Retinal pigment epithelial cell (primary cell): ENCODE measurements around the gene NSD1.

Experiments
- DNase-seq: peaks from one replicate; pipeline ENCODE4 v3.0.0-alpha.2; 2010; ENCODE audit warnings: low read depth
- H3K4me3 ChIP-seq: 2 replicates; pipeline ENCODE4 v1.5.1; 2011; ENCODE audit warnings: mild to moderate bottlenecking, low read length, control low read depth, moderate library complexity
- CTCF ChIP-seq: conservative IDR thresholded peaks from 2 replicates; pipeline ENCODE4 v1.5.1; 2011; ENCODE audit warnings: low read depth, low read length, control low read depth, inconsistent platforms

The NSD1 gene

GRCh38 chr5:177094224-177095087, 39.1 kb upstream of the NSD1 start:
- no peak for DNase-seq

GRCh38 chr5:177095088-177095669, 38.4 kb upstream of the NSD1 start:
- no peak overlapping the region for H3K4me3 ChIP-seq
- DNase-seq: no peak
- TF ChIP-seq CTCF: no peak

More at GRCh38 chr5:177094224-177095087, 39.1 kb upstream of the NSD1 start:
- no peak for TF ChIP-seq CTCF
- no peak overlapping the region for H3K4me3 ChIP-seq

- no peak for DNase-seq
- TF ChIP-seq CTCF: no peak
- H3K4me3 ChIP-seq: no peak overlapping the region
Measured at GRCh38 chr5:177096162-177097015, 37.2 kb upstream of the NSD1 start.

- DNase-seq: no peak
- no peak for TF ChIP-seq CTCF
- H3K4me3 ChIP-seq: no peak overlapping the region
Measured at GRCh38 chr5:177097016-177097985, 36.3 kb upstream of the NSD1 start.

GRCh38 chr5:177098120-177098469, 35.5 kb upstream of the NSD1 start:
- no peak for TF ChIP-seq CTCF
- DNase-seq: no peak
- H3K4me3 ChIP-seq: no peak overlapping the region

- H3K4me3 ChIP-seq: no peak overlapping the region
- TF ChIP-seq CTCF: no peak
- DNase-seq: no peak
Measured at GRCh38 chr5:177098470-177099141, 35.0 kb upstream of the NSD1 start.
